GM04503 (cell line): Measurements from ENCODE around the gene GABBR2.
"Not testable (repeated sequence)": the region's sequence is repeated elsewhere in the genome, so short reads cannot be mapped to it uniquely, and the experiment has no call there.

Experiments
- DNase-seq: peaks from one replicate; pipeline ENCODE4 v3.0.0-alpha.2; 2012; ENCODE audit warnings: low read depth

GABBR2 gene

GRCh38 chr9:98596486-98596885 is 112.2 kb downstream of the GABBR2 start:
- no peak for DNase-seq

DNA sequence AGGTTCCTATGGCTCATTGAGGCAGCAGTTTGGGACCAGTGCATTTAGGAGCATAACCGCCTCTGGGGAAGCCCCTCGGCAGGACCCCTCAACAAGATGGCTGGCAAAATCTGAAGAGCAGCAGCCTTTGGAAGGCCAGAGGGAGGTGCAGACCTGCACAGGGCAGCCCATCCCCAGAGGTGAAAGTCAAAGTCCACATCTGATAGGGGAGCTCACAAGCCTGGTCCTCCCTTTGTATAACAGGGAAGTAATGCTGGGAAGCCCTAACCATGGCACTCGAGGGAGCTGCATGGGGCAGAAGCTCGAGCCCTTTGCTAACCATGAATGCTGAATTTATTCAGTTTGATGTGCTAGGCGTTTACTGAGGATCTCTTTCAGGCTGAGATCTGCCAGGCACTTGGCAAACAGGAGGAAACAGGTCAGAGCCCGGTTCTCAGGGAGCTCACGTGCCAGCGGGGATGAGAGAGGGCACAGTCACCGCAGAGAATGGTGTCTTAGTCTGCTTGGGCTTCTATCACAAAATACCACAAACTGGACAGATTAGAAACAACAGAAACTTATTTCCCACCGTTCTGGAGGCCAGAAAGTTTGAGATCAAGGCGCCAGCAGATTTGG is 114.1 kb downstream of the GABBR2 start:
- no peak for DNase-seq

- no peak for DNase-seq
Measured at GRCh38 chr9:98593354-98594253, 115.1 kb downstream of the GABBR2 start.

GRCh38 chr9:98591696-98592095 is 117.0 kb downstream of the GABBR2 start:
- DNase-seq = no peak

DNA sequence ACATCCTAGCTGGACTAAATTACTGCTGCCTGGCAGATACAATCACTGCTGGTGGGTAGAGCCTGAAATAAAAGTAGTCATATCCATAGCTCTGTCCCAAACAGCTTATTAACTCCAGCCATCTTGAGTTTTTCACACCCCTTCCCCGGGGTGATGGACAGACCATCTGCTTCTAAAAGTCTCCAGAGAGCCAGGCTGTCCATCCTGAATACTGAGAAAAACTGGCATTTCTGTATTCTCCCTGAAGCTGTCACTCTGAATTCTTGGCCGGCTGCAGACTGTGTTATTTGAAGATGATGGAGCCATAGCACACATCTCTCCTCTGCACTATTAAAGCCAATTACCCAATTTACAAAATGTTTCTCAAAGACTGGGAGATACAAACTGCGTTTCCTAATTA is 118.6 kb downstream of the GABBR2 start:
- DNase-seq = no peak

DNA sequence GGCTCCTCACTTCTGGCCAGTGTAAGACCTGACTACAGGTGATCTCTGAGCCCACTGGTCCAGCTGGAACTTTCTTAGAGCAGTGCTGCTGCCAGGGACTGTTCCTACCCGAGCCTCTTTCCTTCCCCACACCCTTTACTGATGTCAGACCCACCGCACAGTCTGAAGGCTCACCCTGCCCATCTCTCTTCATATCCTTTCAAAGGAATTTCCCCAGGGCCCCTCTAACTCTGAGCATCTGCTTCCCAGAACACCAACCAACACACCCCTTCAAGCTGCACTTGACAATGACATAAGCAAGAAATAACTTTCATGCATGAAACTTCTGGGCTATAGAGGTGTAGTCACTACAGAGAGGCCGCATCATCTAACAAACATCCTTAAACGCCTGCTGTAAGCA is 119.6 kb downstream of the GABBR2 start:
- no peak for DNase-seq

- DNase-seq = not testable (repeated sequence)
Measured at GRCh38 chr9:98584853-98585438, 123.8 kb downstream of the GABBR2 start.

- no peak for DNase-seq
Measured at GRCh38 chr9:98584059-98584458, 124.7 kb downstream of the GABBR2 start.

DNA sequence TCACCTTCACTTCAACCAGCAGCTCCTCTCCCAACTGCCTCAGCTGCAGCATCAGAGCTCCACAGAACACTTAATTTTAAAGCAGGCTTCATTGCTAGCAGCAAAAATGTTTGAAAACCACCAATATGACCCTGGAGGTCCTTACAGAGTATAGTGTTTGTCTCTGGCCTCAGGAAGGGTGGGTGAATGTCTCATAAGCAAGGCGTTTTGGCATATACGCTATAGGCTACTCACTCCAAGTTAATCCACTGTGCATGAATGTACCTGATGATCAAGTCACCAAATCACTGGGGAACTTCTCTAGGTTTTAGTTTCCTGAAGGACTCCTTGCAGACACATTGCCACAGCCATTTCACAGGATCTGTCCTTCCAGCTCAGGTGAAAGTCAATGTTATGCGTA is 125.3 kb downstream of the GABBR2 start:
- DNase-seq = no peak

DNA sequence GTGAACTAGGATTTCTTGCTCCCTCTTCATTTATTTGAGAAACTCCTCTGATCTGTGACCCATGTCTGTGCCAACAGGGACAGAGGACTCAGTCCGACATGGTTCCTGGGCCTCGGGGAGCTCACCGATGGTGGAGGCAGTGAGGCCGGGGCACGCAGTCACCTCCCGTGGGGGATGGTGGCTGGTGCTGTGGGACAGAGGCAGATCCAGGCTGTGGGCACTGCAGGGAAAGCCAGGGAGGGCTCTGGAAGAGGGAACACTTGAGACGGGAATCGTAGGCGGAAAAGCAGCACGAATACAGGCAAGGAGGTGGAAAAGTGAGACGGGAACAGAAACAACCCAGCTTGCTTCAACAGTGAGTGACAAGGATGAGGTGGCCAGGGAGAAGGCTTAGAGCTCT is 127.8 kb downstream of the GABBR2 start:
- DNase-seq = no peak

DNA sequence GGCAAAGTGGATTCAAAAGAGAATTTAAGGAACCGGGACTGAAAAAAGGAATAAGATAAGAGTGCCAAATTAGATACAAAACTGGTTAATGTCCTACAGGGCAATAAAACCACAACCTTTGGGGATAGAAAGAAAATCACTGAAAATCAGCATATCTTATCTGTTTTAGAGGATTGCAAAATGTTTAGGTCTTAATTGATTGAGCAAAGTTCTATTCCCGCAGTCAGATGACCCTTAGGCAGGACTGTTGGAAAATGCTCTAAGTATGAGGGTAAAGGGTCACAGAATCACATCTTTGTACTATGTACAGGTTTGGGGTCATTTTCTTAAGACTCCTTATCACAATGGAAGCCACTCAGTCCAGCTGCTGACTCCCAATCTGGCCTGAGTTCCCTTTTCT is 129.0 kb downstream of the GABBR2 start:
- no peak for DNase-seq

DNA sequence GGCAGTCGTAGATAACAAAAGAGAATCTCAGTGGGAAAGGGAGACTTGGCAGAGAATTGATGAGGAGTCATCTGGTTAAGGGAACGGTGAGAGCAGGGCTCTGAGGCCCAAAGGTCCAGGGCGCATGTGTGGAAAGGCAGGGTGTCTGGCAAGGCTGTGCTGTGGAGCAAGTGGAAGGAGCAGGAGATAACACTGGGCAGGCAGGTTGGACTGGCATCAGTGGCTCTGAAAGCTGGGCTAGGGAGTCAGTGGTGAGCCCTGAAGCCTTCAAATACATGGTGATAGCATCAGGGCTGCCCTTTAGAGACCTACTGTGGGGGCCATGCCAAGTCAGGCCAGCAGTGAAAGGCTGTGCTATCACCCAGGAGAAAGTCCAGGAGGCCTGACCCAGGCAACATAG is 131.3 kb downstream of the GABBR2 start:
- no peak for DNase-seq

- DNase-seq = no peak
Measured at GRCh38 chr9:98576859-98577258, 131.9 kb downstream of the GABBR2 start.

DNA sequence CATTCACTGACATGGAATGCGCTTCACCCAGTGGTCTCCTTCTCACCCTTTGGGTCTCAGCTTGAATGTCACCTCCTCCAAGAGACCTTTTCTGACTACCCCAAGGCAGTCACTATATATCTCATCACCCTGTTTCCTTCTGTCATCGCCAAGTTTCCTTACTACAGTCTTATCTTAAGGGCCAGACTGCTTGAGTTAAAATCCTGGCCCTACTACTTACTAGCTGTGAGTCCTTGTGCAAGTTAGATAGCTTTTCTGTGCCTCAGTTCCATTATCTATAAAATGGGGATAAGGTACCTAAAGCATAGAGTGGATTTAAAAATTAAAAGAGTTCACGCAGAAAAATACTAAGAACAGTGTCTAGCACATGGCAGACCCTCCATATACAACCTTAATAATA is 132.4 kb downstream of the GABBR2 start:
- DNase-seq = no peak

DNA sequence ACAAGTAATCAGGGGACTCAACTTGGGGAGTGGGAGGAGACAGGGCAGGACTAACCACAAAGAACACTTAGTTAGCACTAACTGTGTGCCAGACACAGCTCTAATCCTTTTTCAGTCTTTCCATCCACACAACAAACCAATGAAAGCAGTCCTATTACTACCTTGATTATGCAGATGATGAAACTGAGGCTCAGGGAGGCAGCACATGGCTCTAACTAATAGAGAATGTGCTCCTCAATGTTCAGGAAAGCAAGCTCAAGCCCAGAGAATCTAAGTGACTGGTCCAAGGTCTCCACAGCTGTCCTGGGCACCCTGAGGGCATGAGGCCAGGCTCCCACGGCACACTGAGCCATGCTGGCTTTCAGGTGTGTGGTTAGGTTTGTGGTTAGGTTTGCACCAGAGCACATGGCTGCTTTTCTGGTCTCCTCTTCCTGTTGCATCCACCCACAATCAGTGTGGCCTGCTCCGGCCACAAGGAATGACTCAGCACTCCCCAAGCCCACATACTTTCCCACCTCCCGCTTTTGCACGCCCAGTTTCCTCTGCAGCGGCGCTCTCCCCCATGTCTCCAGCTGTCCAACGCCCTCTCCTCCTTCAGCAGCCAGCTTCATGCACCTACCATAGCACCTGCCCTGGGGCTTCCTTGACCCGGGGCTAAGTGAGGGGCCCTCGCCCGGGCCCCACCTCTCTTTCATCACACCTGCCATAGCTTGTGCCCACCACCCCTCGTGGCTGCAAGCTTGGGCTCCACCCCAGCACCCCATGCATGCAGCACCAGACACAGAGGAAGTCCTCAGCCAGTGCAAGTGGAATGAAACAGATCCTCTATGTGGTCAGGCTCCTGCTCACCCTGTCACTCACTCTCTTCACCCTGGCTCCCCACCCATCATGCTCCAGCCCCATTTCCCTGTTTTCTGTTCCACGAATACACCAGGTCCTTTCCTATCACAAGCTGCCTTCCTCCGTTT is 133.1 kb downstream of the GABBR2 start:
- no peak for DNase-seq

- no peak for DNase-seq
Measured at GRCh38 chr9:98573749-98574278, 134.9 kb downstream of the GABBR2 start.

DNA sequence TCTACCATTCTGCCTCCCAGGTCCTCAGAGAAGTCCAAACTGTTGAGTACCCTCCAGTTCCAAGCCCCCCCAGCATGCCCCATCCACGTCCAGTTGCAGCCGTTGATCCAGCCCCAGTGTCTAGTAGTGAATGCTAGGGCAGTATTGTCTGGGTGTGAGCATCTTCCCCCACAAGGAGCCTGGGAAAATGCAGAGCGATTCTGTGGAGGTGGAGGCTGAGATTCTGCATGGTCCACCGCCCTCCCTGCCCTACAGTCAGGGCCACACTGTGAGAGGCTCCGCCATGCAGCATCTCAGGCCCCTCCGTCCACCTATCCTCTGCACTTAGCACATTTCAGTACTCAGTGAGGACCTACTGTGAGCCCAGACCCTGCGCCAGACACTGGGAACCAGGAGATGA is 135.9 kb downstream of the GABBR2 start:
- no peak for DNase-seq

DNA sequence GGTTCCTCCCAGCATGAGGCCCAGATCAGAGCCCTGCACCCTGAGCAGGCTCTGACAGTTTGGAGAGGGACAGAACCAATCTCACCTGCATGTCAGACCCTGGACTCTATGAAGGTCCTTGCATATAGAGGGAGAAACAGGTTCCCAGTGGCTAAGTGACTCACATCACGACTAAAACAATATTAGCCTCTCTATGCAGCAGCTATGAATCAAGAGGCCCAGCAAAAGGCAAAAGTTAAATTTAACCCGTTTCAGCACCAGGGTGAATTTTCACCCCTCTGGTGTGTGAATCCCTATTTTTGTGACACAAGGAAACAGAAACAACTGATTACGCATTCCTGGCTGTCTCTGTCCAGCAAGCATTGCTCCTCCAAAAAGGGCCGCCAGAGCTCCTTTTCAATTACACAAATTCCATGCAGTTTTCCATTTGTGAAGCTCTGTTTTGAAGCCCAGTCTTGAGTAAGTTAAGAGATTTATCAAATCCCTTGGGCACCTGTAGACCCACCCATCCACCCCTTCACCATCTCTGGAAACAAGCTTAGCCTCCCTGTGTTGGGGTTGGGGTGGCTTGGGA is 136.6 kb downstream of the GABBR2 start:
- DNase-seq = no peak

- DNase-seq = no peak
Measured at GRCh38 chr9:98571643-98572042, 137.1 kb downstream of the GABBR2 start.

- DNase-seq = no peak
Measured at GRCh38 chr9:98570663-98571440, 137.9 kb downstream of the GABBR2 start.

DNA sequence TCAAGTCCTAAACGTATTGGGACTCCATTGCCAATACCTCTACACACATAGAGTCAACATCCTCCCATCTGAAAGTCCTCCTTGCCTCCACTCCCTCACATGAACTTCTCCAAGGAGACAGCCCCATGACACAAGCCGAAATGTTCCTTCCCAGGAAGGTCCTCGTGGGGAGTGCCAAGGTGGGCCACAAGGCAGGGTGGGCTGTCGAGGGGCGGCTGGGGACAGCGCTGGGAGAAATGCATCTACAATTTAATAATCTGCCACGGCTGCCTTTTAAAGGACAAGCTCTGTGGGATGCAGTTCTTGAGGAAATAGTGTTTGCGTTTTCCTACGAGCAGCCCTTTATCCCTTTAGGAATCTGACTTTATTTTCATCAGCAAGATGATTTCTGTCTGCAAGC is 138.7 kb downstream of the GABBR2 start:
- no peak for DNase-seq
